HepG2 (cell line): ENCODE results near the gene FUT3.

Experiments used
- ATF5 ChIP-seq: sonication (generic); formaldehyde crosslinking; IDR thresholded peaks from 2 replicates; pipeline ENCODE4 v1.4.0; 2020; ENCODE audit warnings: mild to moderate bottlenecking, low read depth, missing genetic modification reagents
- IRF1 ChIP-seq: sonication (generic); formaldehyde crosslinking; IDR thresholded peaks from 2 replicates; pipeline ENCODE4 v1.4.0; 2020; ENCODE audit warnings: low read depth, mild to moderate bottlenecking, missing genetic modification reagents
- JDP2 ChIP-seq: sonication (generic); formaldehyde crosslinking; IDR thresholded peaks from 2 replicates; pipeline ENCODE4 v1.8.1; 2022; ENCODE audit warnings: missing genetic modification reagents, borderline replicate concordance
- KLF16 ChIP-seq, 2 experiments: sonication (generic) in 1 of 2; formaldehyde crosslinking in 1 of 2; IDR thresholded peaks; 2 replicates each; pipeline versions ENCODE4 v1.6.1 to v1.8.0; 2016 to 2023; ENCODE audit warnings: missing genetic modification reagents in 2 of 2, missing compliant biosample characterization in 1 of 2
- PTBP1 ChIP-seq: fragments of 200-400 bp; formaldehyde crosslinking; IDR thresholded peaks from 2 replicates; pipeline ENCODE4 v1.6.1; 2018; ENCODE audit warnings: low read length, low read depth; ENCODE audit not compliant: poor library complexity, severe bottlenecking
- REST ChIP-seq, 2 experiments: IDR thresholded peaks; 2 replicates each; pipeline ENCODE4 v1.6.1; 2011 to 2012; ENCODE audit warnings: low read length in 2 of 2, borderline replicate concordance in 1 of 2, low read depth in 1 of 2, mild to moderate bottlenecking in 1 of 2, moderate library complexity in 1 of 2
- TF ChIP-seq, protein P1 (sequence below): sonication (generic); formaldehyde crosslinking; IDR thresholded peaks from 2 replicates; pipeline ENCODE4 v1.5.0; 2020; ENCODE audit warnings: mild to moderate bottlenecking, missing genetic modification reagents, moderate library complexity
- TF ChIP-seq, protein P2 (sequence below): sonication (generic); formaldehyde crosslinking; IDR thresholded peaks from 2 replicates; pipeline ENCODE4 v1.8.1; 2023; ENCODE audit warnings: mild to moderate bottlenecking, inconsistent platforms, moderate library complexity, missing genetic modification reagents, borderline replicate concordance

DNA sequence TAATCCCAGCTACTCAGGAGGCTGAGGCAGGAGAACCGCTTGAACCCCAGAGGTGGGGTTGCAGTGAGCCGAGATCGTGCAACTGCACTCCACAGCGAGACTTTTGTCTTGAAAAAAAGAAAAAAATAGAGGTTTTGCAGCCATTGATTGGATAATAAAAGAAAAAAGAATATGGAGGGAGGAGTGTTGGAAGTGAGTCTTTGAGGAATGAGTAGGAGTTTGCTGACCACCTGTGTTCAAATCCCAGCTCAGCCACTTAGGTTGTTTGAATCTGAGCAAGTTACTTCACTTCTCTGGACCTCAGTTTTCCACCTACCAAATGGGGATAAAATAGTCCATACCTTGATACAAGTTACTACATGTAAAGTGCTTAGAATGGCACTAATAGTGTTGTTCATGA lies 40.1 kb downstream of the FUT3 start:
- TF ChIP-seq REST (IDR thresholded peaks at IDR 0.05; ENCODE audit: borderline replicate concordance in 1 of 2, low read depth in 1 of 2, low read length in 2 of 2): no peak
- no peak for TF ChIP-seq PTBP1
- no peak for TF ChIP-seq KLF16 (CRISPR knock-in tag; IDR thresholded peaks at IDR 0.05)
- no peak for TF ChIP-seq JDP2 (CRISPR knock-in tag)
- TF ChIP-seq IRF1 (CRISPR knock-in tag): no peak
- TF ChIP-seq, protein P1, sequence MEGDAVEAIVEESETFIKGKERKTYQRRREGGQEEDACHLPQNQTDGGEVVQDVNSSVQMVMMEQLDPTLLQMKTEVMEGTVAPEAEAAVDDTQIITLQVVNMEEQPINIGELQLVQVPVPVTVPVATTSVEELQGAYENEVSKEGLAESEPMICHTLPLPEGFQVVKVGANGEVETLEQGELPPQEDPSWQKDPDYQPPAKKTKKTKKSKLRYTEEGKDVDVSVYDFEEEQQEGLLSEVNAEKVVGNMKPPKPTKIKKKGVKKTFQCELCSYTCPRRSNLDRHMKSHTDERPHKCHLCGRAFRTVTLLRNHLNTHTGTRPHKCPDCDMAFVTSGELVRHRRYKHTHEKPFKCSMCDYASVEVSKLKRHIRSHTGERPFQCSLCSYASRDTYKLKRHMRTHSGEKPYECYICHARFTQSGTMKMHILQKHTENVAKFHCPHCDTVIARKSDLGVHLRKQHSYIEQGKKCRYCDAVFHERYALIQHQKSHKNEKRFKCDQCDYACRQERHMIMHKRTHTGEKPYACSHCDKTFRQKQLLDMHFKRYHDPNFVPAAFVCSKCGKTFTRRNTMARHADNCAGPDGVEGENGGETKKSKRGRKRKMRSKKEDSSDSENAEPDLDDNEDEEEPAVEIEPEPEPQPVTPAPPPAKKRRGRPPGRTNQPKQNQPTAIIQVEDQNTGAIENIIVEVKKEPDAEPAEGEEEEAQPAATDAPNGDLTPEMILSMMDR (CRISPR knock-in tag): no peak
- no peak for TF ChIP-seq ATF5
- TF ChIP-seq, protein P2, sequence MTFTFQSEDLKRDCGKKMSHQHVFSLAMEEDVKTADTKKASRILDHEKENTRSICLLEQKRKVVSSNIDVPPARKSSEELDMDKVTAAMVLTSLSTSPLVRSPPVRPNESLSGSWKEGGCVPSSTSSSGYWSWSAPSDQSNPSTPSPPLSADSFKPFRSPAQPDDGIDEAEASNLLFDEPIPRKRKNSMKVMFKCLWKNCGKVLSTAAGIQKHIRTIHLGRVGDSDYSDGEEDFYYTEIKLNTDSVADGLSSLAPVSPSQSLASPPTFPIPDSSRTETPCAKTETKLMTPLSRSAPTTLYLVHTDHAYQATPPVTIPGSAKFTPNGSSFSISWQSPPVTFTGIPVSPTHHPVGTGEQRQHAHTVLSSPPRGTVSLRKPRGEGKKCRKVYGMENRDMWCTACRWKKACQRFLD: no peak
